Measurements from ENCODE around the gene BRINP1.

BRINP1 gene

GRCh38 chr9:119278171-119278570 is 91.1 kb downstream of the BRINP1 start:
- no peak for DNase-seq

- DNase-seq: no peak
These were observed 95.1 kb downstream of the BRINP1 start for GRCh38 chr9:119273984-119274665.

- DNase-seq: no peak
These were observed 95.8 kb downstream of the BRINP1 start for GRCh38 chr9:119273325-119273904.

- DNase-seq: no peak
These were observed 96.6 kb downstream of the BRINP1 start for GRCh38 chr9:119272500-119273211.

GRCh38 chr9:119268985-119269384 is 100.2 kb downstream of the BRINP1 start:
- DNase-seq: no peak

GRCh38 chr9:119264165-119264564 is 105.1 kb downstream of the BRINP1 start:
- no peak for DNase-seq

- no peak for DNase-seq
These were observed 111.6 kb downstream of the BRINP1 start for GRCh38 chr9:119257592-119257991.

GRCh38 chr9:119255116-119255515 is 114.1 kb downstream of the BRINP1 start:
- no peak for DNase-seq

- DNase-seq: no peak
These were observed 116.5 kb downstream of the BRINP1 start for GRCh38 chr9:119252671-119253299.

GRCh38 chr9:119251936-119252335 is 117.3 kb downstream of the BRINP1 start:
- no peak for DNase-seq

- no peak for DNase-seq
These were observed 118.5 kb downstream of the BRINP1 start for GRCh38 chr9:119250730-119251129.

GRCh38 chr9:119240546-119240945 is 128.7 kb downstream of the BRINP1 start:
- DNase-seq: no peak

GRCh38 chr9:119234636-119235035 is 134.6 kb downstream of the BRINP1 start:
- no peak for DNase-seq

- no peak for DNase-seq
These were observed 141.8 kb downstream of the BRINP1 start for GRCh38 chr9:119227422-119227821.

- DNase-seq: no peak
These were observed 144.8 kb downstream of the BRINP1 start for GRCh38 chr9:119224431-119224830.

- DNase-seq: no peak
These were observed 148.0 kb downstream of the BRINP1 start for GRCh38 chr9:119221276-119221675.

- no peak for DNase-seq
These were observed 150.9 kb downstream of the BRINP1 start for GRCh38 chr9:119218293-119218692.

GRCh38 chr9:119216651-119217331 is 152.4 kb downstream of the BRINP1 start:
- DNase-seq: no peak

- no peak for DNase-seq
These were observed 153.6 kb downstream of the BRINP1 start for GRCh38 chr9:119215651-119216050.

- no peak for DNase-seq
These were observed 155.8 kb downstream of the BRINP1 start for GRCh38 chr9:119213471-119213870.

- DNase-seq: no peak
These were observed 171.2 kb downstream of the BRINP1 start for GRCh38 chr9:119197893-119198607.

- DNase-seq: no peak
These were observed 173.7 kb downstream of the BRINP1 start for GRCh38 chr9:119195521-119195920.

Measured in NCI-H1930 (cell line).